AG04449 (cell line): ENCODE measurements around the gene QRICH2.

ENCODE experiments used
- CTCF ChIA-PET: fragments of 350-600 bp; formaldehyde crosslinking; extraction: SDS; loops from one replicate; lab custom pipeline; 2021; ENCODE audit warnings: antibody characterized with exemption; lab: Yijun Ruan, JAX
- POLR2A ChIA-PET: fragments of 400-600, 350-600 bp; formaldehyde crosslinking; extraction: SDS; loops from one replicate; lab custom pipeline; 2020; ENCODE audit warnings: antibody characterized with exemption, inconsistent platforms; lab: Yijun Ruan, JAX
- DNase-seq: peaks from one replicate; pipeline ENCODE4 v3.0.0-alpha.2; 2010; ENCODE audit warnings: low read depth, low spot score
- H3K4me3 ChIP-seq: 2 replicates; pipeline ENCODE4 v1.5.1; 2011; ENCODE audit warnings: low read depth, mild to moderate bottlenecking, control low read depth, low read length
- TF ChIP-seq, protein P1 (sequence below): IDR thresholded peaks from one replicate; pipeline ENCODE4 v1.5.1; 2011; ENCODE audit warnings: mild to moderate bottlenecking, moderate library complexity, low read length, control low read depth, inconsistent platforms; ENCODE audit not compliant: insufficient read depth; ENCODE audit errors: missing control alignments

The QRICH2 gene

DNA sequence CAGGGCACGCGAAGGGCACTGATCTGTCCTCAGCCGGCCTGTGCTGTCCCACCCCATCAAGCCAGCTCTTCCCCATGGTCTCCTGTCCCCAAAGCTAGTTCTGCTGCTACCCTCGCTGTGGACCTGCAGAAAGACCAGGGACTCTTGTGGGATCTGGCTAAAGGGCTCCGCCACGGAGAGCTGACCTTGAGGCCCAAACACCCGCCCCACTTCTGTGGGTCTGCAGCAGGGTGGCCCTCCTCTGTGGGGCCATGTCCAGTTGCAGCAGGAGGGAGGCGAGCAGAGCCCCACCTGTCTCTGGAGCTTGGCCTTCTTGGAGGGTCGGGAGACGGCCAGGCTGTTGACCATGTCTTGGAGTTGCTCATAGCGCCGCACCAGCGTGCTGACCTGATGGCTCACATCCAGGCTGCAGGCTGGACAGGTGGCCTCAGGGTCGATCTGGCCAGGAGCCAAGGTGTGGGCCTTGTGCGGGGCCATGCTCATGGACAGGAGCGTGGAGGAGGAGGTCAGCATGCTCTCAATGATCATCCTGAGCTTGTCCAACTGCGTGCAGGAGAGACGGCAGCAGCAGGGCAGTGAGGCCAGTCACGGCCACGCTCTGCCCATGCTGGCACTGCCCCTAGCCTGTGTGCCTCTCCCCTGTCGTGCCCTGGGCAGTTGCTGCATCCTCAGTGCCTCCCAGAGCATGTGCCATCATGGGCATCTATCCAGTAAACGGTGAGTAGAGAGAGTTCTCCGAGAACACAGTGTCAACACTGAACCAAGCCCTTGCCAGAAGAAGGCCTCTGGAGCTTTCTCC is 26.3 kb downstream of the QRICH2 start:
- CTCF ChIA-PET = interaction anchor here (0.7 to 9.0 kb wide), 11 partner anchors 8 to 276 kb away, joined by 3 to 292 read pairs (median 6); partner anchors contain the start of genes SPHK1 and UBALD2
- POLR2A ChIA-PET = no interaction called here
- DNase-seq = no peak
- no peak overlapping the region for H3K4me3 ChIP-seq
- TF ChIP-seq, protein P1, sequence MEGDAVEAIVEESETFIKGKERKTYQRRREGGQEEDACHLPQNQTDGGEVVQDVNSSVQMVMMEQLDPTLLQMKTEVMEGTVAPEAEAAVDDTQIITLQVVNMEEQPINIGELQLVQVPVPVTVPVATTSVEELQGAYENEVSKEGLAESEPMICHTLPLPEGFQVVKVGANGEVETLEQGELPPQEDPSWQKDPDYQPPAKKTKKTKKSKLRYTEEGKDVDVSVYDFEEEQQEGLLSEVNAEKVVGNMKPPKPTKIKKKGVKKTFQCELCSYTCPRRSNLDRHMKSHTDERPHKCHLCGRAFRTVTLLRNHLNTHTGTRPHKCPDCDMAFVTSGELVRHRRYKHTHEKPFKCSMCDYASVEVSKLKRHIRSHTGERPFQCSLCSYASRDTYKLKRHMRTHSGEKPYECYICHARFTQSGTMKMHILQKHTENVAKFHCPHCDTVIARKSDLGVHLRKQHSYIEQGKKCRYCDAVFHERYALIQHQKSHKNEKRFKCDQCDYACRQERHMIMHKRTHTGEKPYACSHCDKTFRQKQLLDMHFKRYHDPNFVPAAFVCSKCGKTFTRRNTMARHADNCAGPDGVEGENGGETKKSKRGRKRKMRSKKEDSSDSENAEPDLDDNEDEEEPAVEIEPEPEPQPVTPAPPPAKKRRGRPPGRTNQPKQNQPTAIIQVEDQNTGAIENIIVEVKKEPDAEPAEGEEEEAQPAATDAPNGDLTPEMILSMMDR = no peak

DNA sequence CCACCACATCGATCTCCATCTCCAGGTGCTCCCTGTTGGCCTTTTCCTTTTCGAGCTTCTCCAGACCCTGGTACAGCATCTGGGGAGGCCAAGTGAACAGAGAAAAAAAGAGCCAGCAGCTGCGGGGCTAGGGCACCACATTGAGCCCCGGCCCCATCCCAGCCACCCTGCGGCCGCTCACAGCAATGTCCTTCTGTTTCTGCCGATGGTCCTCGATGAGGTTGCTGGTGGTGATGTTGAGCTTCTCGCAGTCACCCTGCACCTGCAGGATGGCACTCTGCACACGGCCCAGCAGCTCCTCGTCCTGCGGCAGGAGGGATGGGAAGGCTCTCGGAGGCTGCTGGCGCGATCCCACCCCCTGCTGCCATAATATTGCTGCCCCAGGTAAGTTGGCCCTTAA is 27.4 kb downstream of the QRICH2 start:
- H3K4me3 ChIP-seq = no peak overlapping the region
- DNase-seq = no peak
- TF ChIP-seq, protein P1 = no peak
- ChIA-PET POLR2A (no interaction called here), CTCF (interaction anchor here (0.7 to 9.0 kb wide), 27 partner anchors 8 to 321 kb away, joined by 3 to 292 read pairs (median 6); partner anchors contain the start of genes CDK3, FOXJ1, SPHK1 and UBALD2)

GRCh38 chr17:76279742-76280287 is 28.3 kb downstream of the QRICH2 start:
- CTCF ChIA-PET = interaction anchor here (0.6 to 9.0 kb wide), 82 partner anchors 9 to 431 kb away, joined by 3 to 292 read pairs (median 4); partner anchors contain the start of genes CDK3, EXOC7, FOXJ1 and UBALD2
- TF ChIP-seq, protein P1 = no peak
- no peak overlapping the region for H3K4me3 ChIP-seq
- POLR2A ChIA-PET = interaction anchor here (0.6 kb wide), 1 partner anchor 158 kb away, joined by 3 read pairs; no protein-coding TSS in a partner anchor
- DNase-seq = no peak

GRCh38 chr17:76278952-76279741 is 28.9 kb downstream of the QRICH2 start:
- no peak overlapping the region for H3K4me3 ChIP-seq
- ChIA-PET POLR2A (interaction anchor here (0.6 kb wide), 1 partner anchor 158 kb away, joined by 3 read pairs; no protein-coding TSS in a partner anchor), CTCF (interaction anchor here (0.6 to 9.0 kb wide), 83 partner anchors 10 to 432 kb away, joined by 3 to 292 read pairs (median 4); partner anchors contain the start of genes CDK3, EXOC7, FOXJ1 and UBALD2)
- peak; percentile 14 for DNase-seq
- TF ChIP-seq, protein P1 = peak; percentile 94

DNA sequence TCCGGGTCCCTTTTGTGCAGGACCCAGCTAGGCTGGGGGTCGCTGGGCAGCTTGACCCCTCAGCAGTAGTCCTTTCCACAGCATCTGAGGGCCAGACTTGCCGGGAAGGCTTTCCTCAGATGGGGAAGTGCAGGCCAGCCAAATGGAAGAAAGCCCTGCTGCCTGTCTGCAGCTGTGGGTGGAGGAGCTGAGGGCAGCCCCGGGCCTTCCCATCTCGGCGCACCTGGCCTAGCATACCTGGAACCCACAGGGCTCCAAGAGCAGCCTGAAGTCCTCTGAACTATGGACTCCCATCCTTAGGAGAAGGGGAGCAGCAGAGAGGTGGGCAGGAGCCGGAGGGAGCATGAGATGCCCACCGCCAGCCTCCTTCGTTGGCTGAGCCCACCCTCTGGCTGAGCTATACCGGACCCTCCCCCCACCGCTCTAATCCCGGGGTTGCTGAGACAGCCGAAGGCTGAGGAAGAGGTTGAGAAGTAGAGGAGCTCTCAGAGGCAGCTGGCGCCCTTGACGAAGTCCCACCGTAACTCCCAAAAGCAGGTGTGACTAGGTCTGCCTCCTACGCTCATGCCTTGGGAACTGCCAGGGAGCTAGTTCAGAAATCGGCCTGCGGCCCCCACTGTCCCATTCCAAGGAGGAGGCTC is 29.7 kb downstream of the QRICH2 start:
- no peak overlapping the region for H3K4me3 ChIP-seq
- POLR2A ChIA-PET = interaction anchor here (0.6 kb wide), 1 partner anchor 157 kb away, joined by 3 read pairs; no protein-coding TSS in a partner anchor
- TF ChIP-seq, protein P1 = no peak
- no peak for DNase-seq
- CTCF ChIA-PET = interaction anchor here (0.8 to 9.0 kb wide), 19 partner anchors 9 to 264 kb away, joined by 3 to 292 read pairs (median 20); partner anchors contain the start of genes EXOC7 and UBALD2
